Measurements from ENCODE around the gene DCTN5. TPM values are rescaled to one million over a fixed set of nuclear protein-coding genes. Genes with fewer than 3 reads are reported as not detected.
A peak's percentile ranks its signal among the peaks of the same experiment; 100 is the strongest.

Gene DCTN5
- total and polyA plus RNA-seq, 2 donors: 15.8 to 34.8 TPM

- Histone ChIP-seq H3K4me3 (ENCODE audit: low read length in 2 of 2) (no peak overlapping the region), H3K4me1 (ENCODE audit: control insufficient read depth in 2 of 2, insufficient read depth in 2 of 2, low read length in 2 of 2) (peaks cover 0 to 3% of the 10 kb centered on the region in 2 donors), H3K27me3 (ENCODE audit: control insufficient read depth in 2 of 2, insufficient read depth in 1 of 2, low read length in 1 of 2) (no peaks in the 10 kb centered on the region), H3K36me3 (ENCODE audit: control insufficient read depth in 2 of 2, insufficient read depth in 2 of 2, low read length in 1 of 2) (peaks cover 72 to 78% of the 10 kb centered on the region in 2 donors), H3K27ac (ENCODE audit: low read depth in 1 of 2, low read length in 1 of 2) (no peak overlapping the region), H3K9me3 (ENCODE audit: control insufficient read depth in 2 of 2, insufficient read depth in 1 of 2, low read length in 1 of 2) (no peaks in the 10 kb centered on the region)
- no peak for DNase-seq (ENCODE audit: low read depth in 6 of 9, low spot score in 9 of 9)
- 98% methylated on average over 16 of the region's 16 CpGs for WGBS
Measured at GRCh38 chr16:23687034-23687808, 46.0 kb downstream of the DCTN5 start.

GRCh38 chr16:23689442-23690187 lies 48.3 kb downstream of the DCTN5 start:
- no peaks in the 10 kb centered on the region for H3K9me3 ChIP-seq (ENCODE audit: control insufficient read depth in 2 of 2, insufficient read depth in 1 of 2, low read length in 1 of 2)
- H3K4me3 ChIP-seq (ENCODE audit: low read length in 2 of 2): no peak overlapping the region
- 98% methylated on average over 36 of the region's 36 CpGs for WGBS
- no peak overlapping the region for H3K27ac ChIP-seq (ENCODE audit: low read depth in 1 of 2, low read length in 1 of 2)
- no peaks in the 10 kb centered on the region for H3K27me3 ChIP-seq (ENCODE audit: control insufficient read depth in 2 of 2, insufficient read depth in 1 of 2, low read length in 1 of 2)
- peaks cover 56 to 61% of the 10 kb centered on the region in 2 donors for H3K36me3 ChIP-seq (ENCODE audit: control insufficient read depth in 2 of 2, insufficient read depth in 2 of 2, low read length in 1 of 2)
- peaks cover 0 to under 1% of the 10 kb centered on the region in 2 donors for H3K4me1 ChIP-seq (ENCODE audit: control insufficient read depth in 2 of 2, insufficient read depth in 2 of 2, low read length in 2 of 2)
- DNase-seq (ENCODE audit: low read depth in 6 of 9, low spot score in 9 of 9): no peak

GRCh38 chr16:23690771-23691482 lies 49.7 kb downstream of the DCTN5 start:
- no peaks in the 10 kb centered on the region for H3K27me3 ChIP-seq (ENCODE audit: control insufficient read depth in 2 of 2, insufficient read depth in 1 of 2, low read length in 1 of 2)
- H3K4me3 ChIP-seq (ENCODE audit: low read length in 2 of 2): no peak overlapping the region
- DNase-seq (ENCODE audit: low read depth in 6 of 9, low spot score in 9 of 9): no peak
- H3K27ac ChIP-seq (ENCODE audit: low read depth in 1 of 2, low read length in 1 of 2): no peak overlapping the region
- 96% methylated on average over 25 of the region's 25 CpGs for WGBS
- H3K36me3 ChIP-seq (ENCODE audit: control insufficient read depth in 2 of 2, insufficient read depth in 2 of 2, low read length in 1 of 2): peaks cover 51 to 54% of the 10 kb centered on the region in 2 donors
- peaks cover 3% of the 10 kb centered on the region in 2 donors for H3K4me1 ChIP-seq (ENCODE audit: control insufficient read depth in 2 of 2, insufficient read depth in 2 of 2, low read length in 2 of 2)
- H3K9me3 ChIP-seq (ENCODE audit: control insufficient read depth in 2 of 2, insufficient read depth in 1 of 2, low read length in 1 of 2): no peaks in the 10 kb centered on the region

- Histone ChIP-seq H3K36me3 (ENCODE audit: control insufficient read depth in 2 of 2, insufficient read depth in 2 of 2, low read length in 1 of 2) (peaks cover 47 to 48% of the 10 kb centered on the region in 2 donors), H3K4me1 (ENCODE audit: control insufficient read depth in 2 of 2, insufficient read depth in 2 of 2, low read length in 2 of 2) (peaks cover 3% of the 10 kb centered on the region in 2 donors), H3K4me3 (ENCODE audit: low read length in 2 of 2) (no peak overlapping the region), H3K9me3 (ENCODE audit: control insufficient read depth in 2 of 2, insufficient read depth in 1 of 2, low read length in 1 of 2) (no peaks in the 10 kb centered on the region), H3K27me3 (ENCODE audit: control insufficient read depth in 2 of 2, insufficient read depth in 1 of 2, low read length in 1 of 2) (no peaks in the 10 kb centered on the region), H3K27ac (ENCODE audit: low read depth in 1 of 2, low read length in 1 of 2) (no peak overlapping the region)
- WGBS: 97% methylated on average over 10 of the region's 10 CpGs
- DNase-seq (ENCODE audit: low read depth in 6 of 9, low spot score in 9 of 9): no peak
Measured at GRCh38 chr16:23691483-23692189, 50.4 kb downstream of the DCTN5 start.

- no peaks in the 10 kb centered on the region for H3K9me3 ChIP-seq (ENCODE audit: control insufficient read depth in 2 of 2, insufficient read depth in 1 of 2, low read length in 1 of 2)
- H3K4me3 ChIP-seq (ENCODE audit: low read length in 2 of 2): no peak overlapping the region
- no peak for DNase-seq (ENCODE audit: low read depth in 6 of 9, low spot score in 9 of 9)
- H3K27ac ChIP-seq (ENCODE audit: low read depth in 1 of 2, low read length in 1 of 2): no peak overlapping the region
- WGBS: 96% methylated on average over 6 of the region's 6 CpGs
- no peaks in the 10 kb centered on the region for H3K27me3 ChIP-seq (ENCODE audit: control insufficient read depth in 2 of 2, insufficient read depth in 1 of 2, low read length in 1 of 2)
- H3K36me3 ChIP-seq (ENCODE audit: control insufficient read depth in 2 of 2, insufficient read depth in 2 of 2, low read length in 1 of 2): peaks cover 41 to 43% of the 10 kb centered on the region in 2 donors
- H3K4me1 ChIP-seq (ENCODE audit: control insufficient read depth in 2 of 2, insufficient read depth in 2 of 2, low read length in 2 of 2): peaks cover 3% of the 10 kb centered on the region in 2 donors
Measured at GRCh38 chr16:23692190-23692837, 51.0 kb downstream of the DCTN5 start.

- no peaks in the 10 kb centered on the region for H3K27me3 ChIP-seq (ENCODE audit: control insufficient read depth in 2 of 2, insufficient read depth in 1 of 2, low read length in 1 of 2)
- H3K36me3 ChIP-seq (ENCODE audit: control insufficient read depth in 2 of 2, insufficient read depth in 2 of 2, low read length in 1 of 2): peaks cover 21 to 24% of the 10 kb centered on the region in 2 donors
Measured at GRCh38 chr16:23694265-23694643, 53.0 kb downstream of the DCTN5 start.

GRCh38 chr16:23694644-23695373 lies 53.5 kb downstream of the DCTN5 start:
- peaks cover 16 to 18% of the 10 kb centered on the region in 2 donors for H3K36me3 ChIP-seq (ENCODE audit: control insufficient read depth in 2 of 2, insufficient read depth in 2 of 2, low read length in 1 of 2)
- WGBS: 24% methylated on average over 32 of the region's 32 CpGs
- DNase-seq (ENCODE audit: low read depth in 6 of 9, low spot score in 9 of 9): peak in 7 of 9 donors; percentile 16 to 57 (median 38)
- no peaks in the 10 kb centered on the region for H3K9me3 ChIP-seq (ENCODE audit: control insufficient read depth in 2 of 2, insufficient read depth in 1 of 2, low read length in 1 of 2)
- peak overlapping the region; percentile 17 to 32 for H3K4me3 ChIP-seq (ENCODE audit: low read length in 2 of 2)
- no peaks in the 10 kb centered on the region for H3K27me3 ChIP-seq (ENCODE audit: control insufficient read depth in 2 of 2, insufficient read depth in 1 of 2, low read length in 1 of 2)
- peaks cover 3% of the 10 kb centered on the region in 2 donors for H3K4me1 ChIP-seq (ENCODE audit: control insufficient read depth in 2 of 2, insufficient read depth in 2 of 2, low read length in 2 of 2)
- no peak overlapping the region for H3K27ac ChIP-seq (ENCODE audit: low read depth in 1 of 2, low read length in 1 of 2)

More at GRCh38 chr16:23694265-23694643, 53.0 kb downstream of the DCTN5 start:
- no peak for DNase-seq (ENCODE audit: low read depth in 6 of 9, low spot score in 9 of 9)
- Histone ChIP-seq H3K4me3 (ENCODE audit: low read length in 2 of 2) (no peak overlapping the region), H3K9me3 (ENCODE audit: control insufficient read depth in 2 of 2, insufficient read depth in 1 of 2, low read length in 1 of 2) (no peaks in the 10 kb centered on the region), H3K4me1 (ENCODE audit: control insufficient read depth in 2 of 2, insufficient read depth in 2 of 2, low read length in 2 of 2) (peaks cover 3% of the 10 kb centered on the region in 2 donors), H3K27ac (ENCODE audit: low read depth in 1 of 2, low read length in 1 of 2) (no peak overlapping the region)
- 98% methylated on average over 4 of the region's 4 CpGs for WGBS

GRCh38 chr16:23695756-23696155 lies 54.5 kb downstream of the DCTN5 start:
- Histone ChIP-seq H3K4me1 (ENCODE audit: control insufficient read depth in 2 of 2, insufficient read depth in 2 of 2, low read length in 2 of 2) (peaks cover 3% of the 10 kb centered on the region in 2 donors), H3K27me3 (ENCODE audit: control insufficient read depth in 2 of 2, insufficient read depth in 1 of 2, low read length in 1 of 2) (no peaks in the 10 kb centered on the region), H3K4me3 (ENCODE audit: low read length in 2 of 2) (no peak overlapping the region), H3K9me3 (ENCODE audit: control insufficient read depth in 2 of 2, insufficient read depth in 1 of 2, low read length in 1 of 2) (no peaks in the 10 kb centered on the region), H3K36me3 (ENCODE audit: control insufficient read depth in 2 of 2, insufficient read depth in 2 of 2, low read length in 1 of 2) (peaks cover 8 to 9% of the 10 kb centered on the region in 2 donors), H3K27ac (ENCODE audit: low read depth in 1 of 2, low read length in 1 of 2) (no peak overlapping the region)
- DNase-seq (ENCODE audit: low read depth in 6 of 9, low spot score in 9 of 9): no peak
- 95% methylated on average over 11 of the region's 11 CpGs for WGBS
